Activated CD8-positive, alpha-beta T cell treated with anti-CD3 and anti-CD28 coated beads, Interleukin-2, amount 10 ng/mL, durations not matched to agents 7 days and 5 days (primary cell): ENCODE results near the gene ARPC2. TPM values are rescaled to one million over a fixed set of nuclear protein-coding genes. Genes with fewer than 3 reads are reported as not detected.

Experiments
- ATAC-seq: fragments of 150-1000 bp; cut with Tn5 transposase; one replicate; pipeline ENCODE4 v1.10.0; 2021; ENCODE audit warnings: moderate library complexity
- CTCF ChIA-PET: fragments of 350-600 bp; sonication (Branson Sonifier 250); formaldehyde crosslinking; loops from one replicate; lab custom pipeline; 2021; ENCODE audit warnings: antibody characterized with exemption; lab: Charles Lee
- POLR2A ChIA-PET: fragments of 350-600 bp; sonication (Branson Sonifier 250); formaldehyde crosslinking; loops from one replicate; lab custom pipeline; 2021; ENCODE audit warnings: antibody characterized with exemption; lab: Charles Lee
- DNase-seq: peaks from one replicate; pipeline ENCODE4 v3.0.0-alpha.2; 2020
- H3K27ac Mint-ChIP-seq: one replicate; pipeline ENCODE4 v1.8.0; 2021; ENCODE audit warnings: mild to moderate bottlenecking, mixed read lengths
- H3K27me3 Mint-ChIP-seq: one replicate; pipeline ENCODE4 v1.8.0; 2021; ENCODE audit warnings: low read depth, mixed read lengths
- H3K36me3 Mint-ChIP-seq: one replicate; pipeline ENCODE4 v1.8.0; 2021; ENCODE audit warnings: low read depth, mixed read lengths
- H3K4me1 Mint-ChIP-seq: one replicate; pipeline ENCODE4 v1.8.0; 2021; ENCODE audit warnings: low read depth, mixed read lengths
- H3K4me3 Mint-ChIP-seq: one replicate; pipeline ENCODE4 v1.8.0; 2021; ENCODE audit warnings: mild to moderate bottlenecking, mixed read lengths
- H3K9me3 Mint-ChIP-seq: one replicate; pipeline ENCODE4 v1.8.0; 2022; ENCODE audit warnings: mixed read lengths; ENCODE audit not compliant: insufficient read depth
- total RNA-seq, 2 experiments: library from RNA; stranded (reverse); gene quantifications; one replicate each; pipeline ENCODE4 v1.2.3, GENCODE V29; 2021

ARPC2 gene
- total RNA-seq, 2 experiments from 2014 or later, result 821 to 844 TPM

- peak; percentile 51 for ATAC-seq
- Mint-ChIP-seq H3K4me1 (peaks cover 77% of the 10 kb centered on the region), H3K27ac (peak overlapping the region; percentile 83), H3K4me3 (peak overlapping the region; percentile 38), H3K9me3 (no peaks in the 10 kb centered on the region), H3K36me3 (peaks cover 89% of the 10 kb centered on the region), H3K27me3 (no peaks in the 10 kb centered on the region)
- DNase-seq, result peak; percentile 46
- POLR2A ChIA-PET, result interaction anchor here (0.6 to 4.1 kb wide), 9 partner anchors 10 to 167 kb away, joined by 3 to 59 read pairs (median 4); partner anchors contain the start of genes AAMP, ARPC2 and PNKD
- CTCF ChIA-PET, result interaction anchor here (0.9 to 4.6 kb wide), 16 partner anchors 11 to 429 kb away, joined by 3 to 97 read pairs (median 6); partner anchors contain the start of genes AAMP, ARPC2, BCS1L and PNKD
Observed at GRCh38 chr2:218229851-218230250, 12.9 kb downstream of the ARPC2 start.

- Mint-ChIP-seq H3K4me1 (peaks cover 74% of the 10 kb centered on the region), H3K27ac (peak overlapping the region; percentile 83), H3K36me3 (peaks cover 89% of the 10 kb centered on the region), H3K4me3 (peak overlapping the region; percentile 38), H3K9me3 (no peaks in the 10 kb centered on the region), H3K27me3 (no peaks in the 10 kb centered on the region)
- ChIA-PET CTCF (interaction anchor here (0.7 to 4.6 kb wide), 14 partner anchors 10 to 442 kb away, joined by 3 to 97 read pairs (median 6); partner anchors contain the start of genes AAMP, ARPC2, BCS1L and PNKD), POLR2A (interaction anchor here (1.4 to 4.1 kb wide), 4 partner anchors 10 to 27 kb away, joined by 5 to 59 read pairs (median 22); partner anchors contain the start of gene ARPC2)
- peak; percentile 61 for ATAC-seq
- DNase-seq, result peak; percentile 61
Observed at GRCh38 chr2:218230882-218231281, 13.9 kb downstream of the ARPC2 start.

GRCh38 chr2:218233543-218233942, 16.6 kb downstream of the ARPC2 start:
- ChIA-PET POLR2A (interaction anchor here (0.6 to 1.1 kb wide), 3 partner anchors 12 to 23 kb away, joined by 3 to 8 read pairs (median 3); partner anchors contain the start of gene ARPC2), CTCF (interaction anchor here (0.8 kb wide), 1 partner anchor 24 kb away, joined by 3 read pairs; no protein-coding TSS in a partner anchor)
- H3K36me3 Mint-ChIP-seq, result peaks cover 84% of the 10 kb centered on the region
- peaks cover 53% of the 10 kb centered on the region for H3K4me1 Mint-ChIP-seq
- DNase-seq (no peak), ATAC-seq (no peak)
- peak overlapping the region; percentile 77 for H3K27ac Mint-ChIP-seq
- no peaks in the 10 kb centered on the region for H3K9me3 Mint-ChIP-seq
- no peaks in the 10 kb centered on the region for H3K27me3 Mint-ChIP-seq
- no peak overlapping the region for H3K4me3 Mint-ChIP-seq

- POLR2A ChIA-PET, result interaction anchor here (1.0 kb wide), 1 partner anchor 18 kb away, joined by 4 read pairs; the partner anchor contains the start of gene ARPC2
- no peak overlapping the region for H3K4me3 Mint-ChIP-seq
- no peak for DNase-seq
Observed at GRCh38 chr2:218234521-218234920, 17.5 kb downstream of the ARPC2 start.

GRCh38 chr2:218235017-218235416, 18.0 kb downstream of the ARPC2 start:
- Mint-ChIP-seq H3K9me3 (no peaks in the 10 kb centered on the region), H3K27me3 (no peaks in the 10 kb centered on the region), H3K27ac (no peak overlapping the region), H3K4me1 (peaks cover 45% of the 10 kb centered on the region), H3K4me3 (no peak overlapping the region), H3K36me3 (peaks cover 87% of the 10 kb centered on the region)
- POLR2A ChIA-PET, result interaction anchor here (0.7 kb wide), 1 partner anchor 22 kb away, joined by 5 read pairs; no protein-coding TSS in a partner anchor
- CTCF ChIA-PET, result interaction anchor here (0.8 to 1.2 kb wide), 2 partner anchors 9 to 37 kb away, joined by 3 read pairs; no protein-coding TSS in a partner anchor
- no peak for DNase-seq
- ATAC-seq, result no peak

More at GRCh38 chr2:218234521-218234920, 17.5 kb downstream of the ARPC2 start:
- no peaks in the 10 kb centered on the region for H3K9me3 Mint-ChIP-seq
- H3K27ac Mint-ChIP-seq, result no peak overlapping the region
- CTCF ChIA-PET, result interaction anchor here (0.8 to 1.2 kb wide), 2 partner anchors 9 to 37 kb away, joined by 3 read pairs; no protein-coding TSS in a partner anchor
- no peak for ATAC-seq
- H3K27me3 Mint-ChIP-seq, result no peaks in the 10 kb centered on the region
- peaks cover 49% of the 10 kb centered on the region for H3K4me1 Mint-ChIP-seq
- peaks cover 86% of the 10 kb centered on the region for H3K36me3 Mint-ChIP-seq

- Mint-ChIP-seq H3K4me3 (no peak overlapping the region), H3K4me1 (peaks cover 43% of the 10 kb centered on the region), H3K27me3 (no peaks in the 10 kb centered on the region), H3K9me3 (no peaks in the 10 kb centered on the region), H3K27ac (no peak overlapping the region), H3K36me3 (peaks cover 87% of the 10 kb centered on the region)
- POLR2A ChIA-PET, result interaction anchor here (1.7 kb wide), 1 partner anchor 16 kb away, joined by 3 read pairs; no protein-coding TSS in a partner anchor
- DNase-seq (no peak), ATAC-seq (no peak)
- CTCF ChIA-PET, result no interaction called here
Observed at GRCh38 chr2:218236829-218237228, 19.8 kb downstream of the ARPC2 start.

GRCh38 chr2:218238887-218239286, 21.9 kb downstream of the ARPC2 start:
- H3K27ac Mint-ChIP-seq, result no peak overlapping the region
- POLR2A ChIA-PET, result no interaction called here

GRCh38 chr2:218244204-218244603, 27.2 kb downstream of the ARPC2 start:
- Mint-ChIP-seq H3K27ac (peak overlapping the region; percentile 10), H3K4me1 (peaks cover 43% of the 10 kb centered on the region), H3K27me3 (no peaks in the 10 kb centered on the region), H3K36me3 (peaks cover 91% of the 10 kb centered on the region), H3K9me3 (no peaks in the 10 kb centered on the region), H3K4me3 (no peak overlapping the region)
- CTCF ChIA-PET, result interaction anchor here (1.4 to 5.5 kb wide), 5 partner anchors 11 to 76 kb away, joined by 3 to 31 read pairs (median 14); no protein-coding TSS in a partner anchor
- no peak for DNase-seq
- POLR2A ChIA-PET, result interaction anchor here (0.8 to 1.7 kb wide), 4 partner anchors 9 to 25 kb away, joined by 3 to 7 read pairs (median 4); no protein-coding TSS in a partner anchor
- no peak for ATAC-seq

More at GRCh38 chr2:218238887-218239286, 21.9 kb downstream of the ARPC2 start:
- H3K4me3 Mint-ChIP-seq, result no peak overlapping the region
- H3K27me3 Mint-ChIP-seq, result no peaks in the 10 kb centered on the region
- H3K36me3 Mint-ChIP-seq, result peaks cover 89% of the 10 kb centered on the region
- CTCF ChIA-PET, result interaction anchor here (1.3 kb wide), 1 partner anchor 18 kb away, joined by 6 read pairs; no protein-coding TSS in a partner anchor
- peaks cover 50% of the 10 kb centered on the region for H3K4me1 Mint-ChIP-seq
- H3K9me3 Mint-ChIP-seq, result no peaks in the 10 kb centered on the region
- ATAC-seq, result no peak
- no peak for DNase-seq

GRCh38 chr2:218244665-218245064, 27.7 kb downstream of the ARPC2 start:
- ATAC-seq (no peak), DNase-seq (no peak)
- H3K9me3 Mint-ChIP-seq, result no peaks in the 10 kb centered on the region
- no peak overlapping the region for H3K4me3 Mint-ChIP-seq
- peak overlapping the region; percentile 10 for H3K27ac Mint-ChIP-seq
- CTCF ChIA-PET, result interaction anchor here (1.4 to 5.5 kb wide), 6 partner anchors 10 to 77 kb away, joined by 3 to 31 read pairs (median 9); partner anchors contain the start of genes AAMP and PNKD
- POLR2A ChIA-PET, result interaction anchor here (0.8 to 1.7 kb wide), 4 partner anchors 8 to 28 kb away, joined by 3 to 7 read pairs (median 4); partner anchors contain the start of gene ARPC2
- no peaks in the 10 kb centered on the region for H3K27me3 Mint-ChIP-seq
- peaks cover 93% of the 10 kb centered on the region for H3K36me3 Mint-ChIP-seq
- H3K4me1 Mint-ChIP-seq, result peaks cover 41% of the 10 kb centered on the region

- DNase-seq, result no peak
- CTCF ChIA-PET, result interaction anchor here (1.4 to 5.5 kb wide), 6 partner anchors 10 to 77 kb away, joined by 3 to 31 read pairs (median 9); partner anchors contain the start of genes AAMP and PNKD
- Mint-ChIP-seq H3K4me1 (peaks cover 41% of the 10 kb centered on the region), H3K27me3 (no peaks in the 10 kb centered on the region), H3K27ac (peak overlapping the region; percentile 25), H3K36me3 (peaks cover 93% of the 10 kb centered on the region), H3K4me3 (no peak overlapping the region), H3K9me3 (no peaks in the 10 kb centered on the region)
- POLR2A ChIA-PET, result interaction anchor here (0.8 to 1.0 kb wide), 2 partner anchors 8 to 29 kb away, joined by 3 to 4 read pairs; partner anchors contain the start of gene ARPC2
- ATAC-seq, result no peak
Observed at GRCh38 chr2:218245214-218245613, 28.2 kb downstream of the ARPC2 start.

GRCh38 chr2:218249691-218250090, 32.7 kb downstream of the ARPC2 start:
- Mint-ChIP-seq H3K27ac (no peak overlapping the region), H3K36me3 (peaks cover 91% of the 10 kb centered on the region)
- ATAC-seq, result no peak

More at GRCh38 chr2:218249691-218250090, 32.7 kb downstream of the ARPC2 start:
- POLR2A ChIA-PET, result interaction anchor here (1.0 kb wide), 1 partner anchor 12 kb away, joined by 3 read pairs; no protein-coding TSS in a partner anchor
- no peaks in the 10 kb centered on the region for H3K9me3 Mint-ChIP-seq
- no peak for DNase-seq
- H3K4me1 Mint-ChIP-seq, result peaks cover 7% of the 10 kb centered on the region
- CTCF ChIA-PET, result no interaction called here
- H3K4me3 Mint-ChIP-seq, result no peak overlapping the region
- H3K27me3 Mint-ChIP-seq, result no peaks in the 10 kb centered on the region
